IPS-20b (cell line): ENCODE results near the gene EEF1B2.
"Not testable (repeated sequence)": the region's sequence is repeated elsewhere in the genome, so short reads cannot be mapped to it uniquely, and the experiment has no call there.

ENCODE experiments used
- H3K27ac ChIP-seq: one replicate; pipeline ENCODE4 v1.5.1; 2013; ENCODE audit warnings: low read length
- H3K27me3 ChIP-seq: 2 replicates; pipeline ENCODE4 v1.6.1; 2013; ENCODE audit warnings: mild to moderate bottlenecking, low read length, inconsistent platforms; ENCODE audit not compliant: insufficient read depth
- H3K36me3 ChIP-seq: 2 replicates; pipeline ENCODE4 v1.6.1; 2013; ENCODE audit warnings: low read depth, mild to moderate bottlenecking, inconsistent platforms, low read length, moderate library complexity; ENCODE audit not compliant: insufficient read depth
- H3K4me1 ChIP-seq: 2 replicates; pipeline ENCODE4 v1.6.1; 2013; ENCODE audit warnings: mild to moderate bottlenecking, control low read depth, inconsistent platforms, low read length, moderate library complexity; ENCODE audit not compliant: insufficient read depth
- H3K4me3 ChIP-seq: 2 replicates; pipeline ENCODE4 v1.5.1; 2013; ENCODE audit warnings: mild to moderate bottlenecking, low read length, inconsistent platforms
- H3K9ac ChIP-seq: 2 replicates; pipeline ENCODE4 v1.6.1; 2013; ENCODE audit warnings: low read depth, mild to moderate bottlenecking, inconsistent platforms, low read length, moderate library complexity
- H3K9me3 ChIP-seq: 2 replicates; pipeline ENCODE4 v1.6.1; 2013; ENCODE audit warnings: mild to moderate bottlenecking, low read depth, low read length, inconsistent platforms; ENCODE audit not compliant: insufficient read depth

EEF1B2 gene

DNA sequence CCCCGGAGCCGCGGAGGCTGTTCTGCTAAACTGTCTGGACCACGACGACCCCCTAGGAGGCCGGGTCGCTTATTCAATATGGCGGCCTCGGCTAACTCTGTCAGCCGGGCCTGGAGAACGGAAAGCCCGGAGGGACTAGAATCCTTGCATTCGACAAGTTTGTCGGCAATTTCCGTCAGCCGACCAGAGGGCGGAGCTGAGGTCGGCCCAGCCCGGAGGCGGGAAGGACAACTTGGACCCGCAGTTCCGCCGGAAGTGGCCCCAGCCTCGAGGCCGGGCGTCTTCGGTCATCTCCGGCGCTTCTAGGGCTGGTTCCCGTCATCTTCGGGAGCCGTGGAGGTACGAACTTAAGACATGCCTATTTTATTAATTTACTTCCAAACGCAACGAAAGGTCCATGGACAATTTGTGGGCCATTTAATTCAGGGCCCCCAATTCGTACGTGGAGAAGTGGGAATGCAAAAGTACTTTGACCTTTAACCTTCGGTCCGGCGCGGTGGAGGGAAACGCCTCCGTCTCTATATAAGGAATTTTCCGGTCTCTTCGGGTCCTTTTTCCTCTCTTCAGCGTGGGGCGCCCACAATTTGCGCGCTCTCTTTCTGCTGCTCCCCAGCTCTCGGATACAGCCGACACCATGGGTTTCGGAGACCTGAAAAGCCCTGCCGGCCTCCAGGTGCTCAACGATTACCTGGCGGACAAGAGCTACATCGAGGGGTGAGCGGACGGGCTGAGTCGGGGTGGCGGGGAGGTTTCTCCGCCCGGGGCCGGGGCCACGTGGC lies at the start of gene EEF1B2, which contains the start of gene NDUFS1:
TSS of gene EEF1B2 (plus strand) at position 550 of the 779 bp plus-strand sequence. CDS start at position 635, 85 bp downstream.
TSS of gene NDUFS1 (minus strand) at position 99 of the 779 bp plus-strand sequence. CDS start 5,766 bp downstream, outside the sequence.
- Histone ChIP-seq H3K36me3 (peaks cover 43% of the 10 kb centered on the region), H3K9ac (peak within 1 kb of the TSS; percentile 99), H3K27me3 (no peaks in the 10 kb centered on the region), H3K27ac (peak within 1 kb of the TSS; percentile 35), H3K4me1 (peaks cover 7% of the 10 kb centered on the region; the same call in 1 of the 2 replicates), H3K9me3 (no peaks in the 10 kb centered on the region), H3K4me3 (peak within 1 kb of the TSS; percentile 91)

GRCh38 chr2:206112108-206112507 lies 47.6 kb upstream of the EEF1B2 start:
- H3K9ac ChIP-seq = no peak overlapping the region
- no peaks in the 10 kb centered on the region for H3K4me1 ChIP-seq
- no peak overlapping the region for H3K4me3 ChIP-seq
- no peaks in the 10 kb centered on the region for H3K36me3 ChIP-seq
- H3K27me3 ChIP-seq = no peaks in the 10 kb centered on the region
- H3K9me3 ChIP-seq = no peaks in the 10 kb centered on the region
- no peak overlapping the region for H3K27ac ChIP-seq

- H3K4me1 ChIP-seq = no peaks in the 10 kb centered on the region
- H3K9ac ChIP-seq = no peak overlapping the region
- no peaks in the 10 kb centered on the region for H3K36me3 ChIP-seq
- H3K4me3 ChIP-seq = no peak overlapping the region
- H3K27me3 ChIP-seq = no peaks in the 10 kb centered on the region
- no peak overlapping the region for H3K27ac ChIP-seq
- no peaks in the 10 kb centered on the region for H3K9me3 ChIP-seq
Observed at GRCh38 chr2:206112846-206113547, 46.7 kb upstream of the EEF1B2 start.

DNA sequence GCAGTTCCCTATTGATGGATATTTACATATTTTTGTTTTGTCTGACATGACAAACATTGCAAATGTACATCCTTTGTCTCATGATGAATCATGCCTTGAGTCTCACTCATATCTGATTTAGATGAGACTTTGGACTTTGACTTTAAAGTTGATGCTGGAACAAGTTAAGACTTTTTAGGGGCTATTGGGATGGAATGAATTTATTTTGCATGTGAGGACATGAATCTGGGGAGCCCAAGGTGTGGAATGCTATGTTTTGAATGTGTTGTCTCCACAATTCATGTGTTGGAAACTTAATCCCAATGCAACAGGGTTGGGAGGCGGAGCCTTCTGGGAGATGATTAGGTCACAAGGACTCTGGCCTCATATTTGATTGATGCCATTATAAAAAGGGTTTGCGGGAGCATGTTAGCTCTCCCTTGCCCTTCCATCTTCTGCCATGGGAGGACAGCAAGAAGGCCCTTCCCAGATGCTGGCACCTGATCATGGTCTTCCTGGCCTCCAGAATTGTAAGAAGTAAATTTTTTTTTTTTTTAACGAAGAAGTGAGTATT lies 44.6 kb upstream of the EEF1B2 start:
- Histone ChIP-seq H3K4me1 (no peaks in the 10 kb centered on the region), H3K27me3 (no peaks in the 10 kb centered on the region), H3K36me3 (peaks cover 5% of the 10 kb centered on the region; the same call in 1 of the 2 replicates), H3K4me3 (no peak overlapping the region), H3K9me3 (no peaks in the 10 kb centered on the region), H3K9ac (no peak overlapping the region), H3K27ac (no peak overlapping the region)

DNA sequence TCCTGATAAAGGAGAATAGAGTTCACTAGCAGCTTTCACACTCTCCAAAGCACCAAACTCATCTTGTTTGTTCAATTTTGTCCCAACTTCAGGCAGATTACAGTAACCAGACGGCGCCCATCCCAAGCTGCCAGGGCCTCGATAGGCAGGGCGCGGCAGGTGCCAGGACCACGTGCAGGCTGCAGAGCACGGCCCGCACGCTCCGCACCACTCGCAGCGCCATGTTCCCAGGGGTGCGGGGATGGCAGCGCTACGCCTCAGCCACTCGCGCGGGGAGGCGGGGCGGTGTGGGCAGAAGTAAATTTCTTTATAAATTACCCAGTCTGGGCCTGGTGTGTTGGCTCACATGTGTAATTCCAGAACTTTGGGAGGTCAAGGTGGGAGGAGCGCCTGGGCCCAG lies 43.4 kb upstream of the EEF1B2 start:
- H3K4me1 ChIP-seq = no peaks in the 10 kb centered on the region
- peaks cover 17% of the 10 kb centered on the region for H3K36me3 ChIP-seq
- no peak overlapping the region for H3K4me3 ChIP-seq

GRCh38 chr2:206122569-206122968 lies 37.1 kb upstream of the EEF1B2 start:
- H3K4me3 ChIP-seq, H3K27ac ChIP-seq, H3K4me1 ChIP-seq, H3K27me3 ChIP-seq, H3K9ac ChIP-seq, H3K9me3 ChIP-seq: not testable (repeated sequence)
- H3K36me3 ChIP-seq = peaks cover 77% of the 10 kb centered on the region

More for the DNA sequence above, 43.4 kb upstream of the EEF1B2 start:
- Histone ChIP-seq H3K27me3 (no peaks in the 10 kb centered on the region), H3K9me3 (no peaks in the 10 kb centered on the region), H3K27ac (no peak overlapping the region), H3K9ac (no peak overlapping the region)

GRCh38 chr2:206125901-206126300 lies 33.8 kb upstream of the EEF1B2 start:
- peaks cover 92% of the 10 kb centered on the region for H3K36me3 ChIP-seq
- H3K4me3 ChIP-seq = no peak overlapping the region
- H3K9me3 ChIP-seq = no peaks in the 10 kb centered on the region
- no peak overlapping the region for H3K27ac ChIP-seq
- H3K9ac ChIP-seq = no peak overlapping the region
- no peaks in the 10 kb centered on the region for H3K4me1 ChIP-seq
- no peaks in the 10 kb centered on the region for H3K27me3 ChIP-seq

DNA sequence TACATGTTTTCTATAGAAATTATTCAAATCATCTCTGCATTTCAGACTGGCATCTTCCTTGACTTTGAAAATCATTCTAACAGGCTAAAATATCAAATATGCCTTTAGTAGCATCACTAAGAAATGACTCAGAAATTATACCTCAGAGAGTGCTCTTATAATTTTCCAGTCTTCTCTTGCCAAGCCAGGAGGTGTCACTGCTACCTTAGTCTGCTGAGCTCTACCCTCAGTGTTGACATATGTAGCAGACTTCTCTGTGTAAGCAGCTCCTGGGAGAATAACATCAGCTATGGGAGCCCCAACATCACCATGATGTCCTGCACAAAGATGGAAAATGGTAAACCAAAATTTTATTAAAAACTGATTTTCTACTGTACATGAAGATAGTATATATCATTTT lies 32.0 kb upstream of the EEF1B2 start:
- H3K27me3 ChIP-seq = no peaks in the 10 kb centered on the region
- peaks cover 89% of the 10 kb centered on the region for H3K36me3 ChIP-seq
- no peak overlapping the region for H3K9ac ChIP-seq
- H3K4me3 ChIP-seq = no peak overlapping the region
- no peak overlapping the region for H3K27ac ChIP-seq
- H3K4me1 ChIP-seq = no peaks in the 10 kb centered on the region
- no peaks in the 10 kb centered on the region for H3K9me3 ChIP-seq

- Histone ChIP-seq H3K9me3 (no peaks in the 10 kb centered on the region), H3K27me3 (no peaks in the 10 kb centered on the region), H3K27ac (no peak overlapping the region), H3K36me3 (peaks cover 94% of the 10 kb centered on the region), H3K9ac (no peak overlapping the region), H3K4me3 (no peak overlapping the region), H3K4me1 (no peaks in the 10 kb centered on the region)
Observed at GRCh38 chr2:206143451-206143850, 16.2 kb upstream of the EEF1B2 start.

- Histone ChIP-seq H3K4me1 (no peaks in the 10 kb centered on the region), H3K9ac (no peak overlapping the region), H3K9me3 (no peaks in the 10 kb centered on the region), H3K27ac (no peak overlapping the region), H3K4me3 (no peak overlapping the region), H3K36me3 (peaks cover 96% of the 10 kb centered on the region), H3K27me3 (no peaks in the 10 kb centered on the region)
Observed at GRCh38 chr2:206144383-206144782, 15.3 kb upstream of the EEF1B2 start.

GRCh38 chr2:206145665-206146064 lies 14.0 kb upstream of the EEF1B2 start:
- Histone ChIP-seq H3K4me3 (no peak overlapping the region), H3K27me3 (no peaks in the 10 kb centered on the region), H3K9ac (no peak overlapping the region), H3K4me1 (no peaks in the 10 kb centered on the region), H3K36me3 (peaks cover 96% of the 10 kb centered on the region), H3K27ac (no peak overlapping the region), H3K9me3 (no peaks in the 10 kb centered on the region)
